ENCODE data around the gene KRTAP13-1. TPM values are rescaled to one million over a fixed set of nuclear protein-coding genes. Genes with fewer than 3 reads are reported as not detected.

Gene KRTAP13-1
- polyA plus RNA-seq = not detected

DNA sequence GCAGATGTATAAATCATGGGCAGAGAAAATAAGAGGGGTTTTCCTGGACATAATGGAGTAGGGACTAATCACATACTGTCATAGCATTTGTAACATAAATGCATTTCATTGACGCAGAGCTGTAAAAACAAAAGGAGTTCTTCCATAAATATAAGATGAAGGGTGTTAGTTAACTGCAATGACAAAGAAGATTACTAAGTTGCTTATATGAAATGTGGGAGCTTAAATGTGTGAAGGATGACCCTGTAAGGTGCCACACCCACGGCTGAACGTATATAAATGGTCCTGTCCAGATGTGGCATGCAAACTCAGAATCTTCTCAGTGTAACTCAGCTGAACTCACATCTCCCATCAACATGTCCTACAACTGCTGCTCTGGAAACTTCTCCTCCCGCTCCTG is at the start of gene KRTAP13-1:
TSS of gene KRTAP13-1 (plus strand) at position 301 of the 400 bp plus-strand sequence. CDS start at position 357, 56 bp downstream.
- 63 to 88% (median 78%) methylated on average over 4 of the region's 4 CpGs for WGBS, 3 donors
- no peak within 1 kb of the TSS for H3K27ac ChIP-seq (ENCODE audit: low read depth, low read length)

- no peak within 1 kb of the TSS for H3K27ac ChIP-seq (ENCODE audit: low read depth, low read length)
- WGBS, 3 donors = 76 to 88% (median 83%) methylated on average over 4 of the region's 4 CpGs
Measured at GRCh38 chr21:30348506-30348905, 47.3 kb upstream of the KRTAP13-1 start, which contains the start of gene KRTAP23-1. Gene KRTAP23-1, minus strand, starts transcription at chr21:30348606. Its CDS starts 0 bp downstream, at chr21:30348606.

DNA sequence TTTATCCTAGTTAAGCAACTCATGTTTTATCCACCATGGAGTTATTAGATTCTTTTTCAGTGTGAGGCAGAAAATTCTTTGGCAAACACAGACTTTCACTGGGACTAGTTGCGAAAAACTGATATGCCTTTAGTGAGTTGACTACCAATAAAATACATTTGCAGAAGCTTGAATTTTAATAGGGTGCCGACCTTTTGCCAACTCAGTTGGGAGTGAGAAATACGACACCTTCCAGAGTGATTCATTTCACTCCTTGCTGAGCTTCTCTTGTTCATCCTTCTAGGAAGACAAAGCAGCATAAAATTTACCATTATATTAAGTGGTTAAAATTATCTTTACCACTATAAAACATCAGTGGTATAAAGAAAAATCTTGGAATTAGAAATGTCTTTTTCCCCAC is 46.3 kb upstream of the KRTAP13-1 start:
- H3K27ac ChIP-seq (ENCODE audit: low read depth, low read length) = no peak overlapping the region
- WGBS, 3 donors = 34 to 40% (median 35%) methylated on average over 3 of the region's 3 CpGs

GRCh38 chr21:30351534-30351933 is 44.3 kb upstream of the KRTAP13-1 start:
- WGBS, 3 donors = 94 to 98% (median 96%) methylated on average over 1 of the region's 1 CpG

DNA sequence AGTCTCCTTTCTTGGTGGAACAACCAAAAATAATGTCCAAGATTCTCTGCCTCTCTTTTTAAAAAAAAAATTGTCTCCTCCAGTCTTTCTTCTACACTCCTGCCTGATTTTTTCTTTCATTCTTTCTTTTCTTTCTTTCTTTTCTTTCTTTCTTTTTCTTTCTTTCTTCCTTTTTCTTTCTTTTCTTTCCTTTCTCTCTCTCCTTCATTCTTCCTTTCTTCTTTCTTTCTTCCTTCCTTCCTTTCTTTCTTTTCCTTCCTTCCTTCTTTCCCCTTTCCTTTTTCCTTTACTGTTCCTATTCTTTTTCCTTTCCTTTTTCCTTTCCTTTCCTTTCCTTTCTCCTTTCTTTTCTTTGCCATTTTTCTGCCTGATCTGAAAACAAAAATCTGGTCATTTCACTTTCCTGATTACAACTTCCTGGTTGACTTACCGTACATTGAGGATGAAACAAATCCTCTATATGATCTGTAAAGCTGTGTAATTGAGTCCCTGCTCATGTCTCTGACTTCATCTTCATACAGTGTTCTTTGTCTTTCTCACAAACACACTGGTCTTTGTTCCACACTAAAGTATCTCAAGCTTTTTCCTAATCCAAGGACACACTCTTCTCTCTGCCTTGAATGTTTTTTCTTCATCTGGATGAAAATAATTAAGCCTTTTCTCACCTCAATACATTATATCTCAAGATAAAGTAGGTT is 41.4 kb upstream of the KRTAP13-1 start:
- no peak overlapping the region for H3K27ac ChIP-seq (ENCODE audit: low read depth, low read length)
- WGBS, 3 donors = 55 to 75% (median 75%) methylated on average over 1 of the region's 1 CpG

More at GRCh38 chr21:30351534-30351933, 44.3 kb upstream of the KRTAP13-1 start:
- no peak overlapping the region for H3K27ac ChIP-seq (ENCODE audit: low read depth, low read length)

- WGBS, 3 donors = 46 to 51% (median 49%) methylated on average over 3 of the region's 3 CpGs
- H3K27ac ChIP-seq (ENCODE audit: low read depth, low read length) = no peak overlapping the region
Measured at GRCh38 chr21:30355906-30356305, 39.9 kb upstream of the KRTAP13-1 start.

GRCh38 chr21:30372139-30372770 is 23.6 kb upstream of the KRTAP13-1 start, which contains the start of gene KRTAP13-2:
Gene KRTAP13-2, minus strand, starts transcription at chr21:30372271. Its CDS starts 58 bp downstream, at chr21:30372213.
- no peak within 1 kb of the TSS for H3K27ac ChIP-seq (ENCODE audit: low read depth, low read length)
- WGBS, 3 donors = 79 to 84% (median 81%) methylated on average over 5 of the region's 5 CpGs

DNA sequence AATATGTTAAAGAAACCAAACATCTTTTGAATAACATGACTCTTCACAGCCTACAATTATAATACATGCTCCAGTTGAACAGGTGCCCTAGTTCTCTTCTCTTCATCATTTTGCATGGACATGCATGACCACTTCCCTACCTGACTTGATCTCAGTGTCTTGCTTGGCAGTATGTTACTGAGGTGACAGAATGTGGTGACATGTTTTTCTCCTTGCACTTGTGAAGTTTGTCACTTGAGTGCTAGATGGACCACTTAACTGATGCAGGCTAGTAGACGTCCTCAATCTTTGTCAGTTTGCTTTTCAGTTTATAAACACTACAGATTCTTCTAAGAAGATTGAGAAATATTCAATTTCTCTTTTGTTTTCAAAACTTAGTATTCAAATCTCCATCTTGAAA is 13.6 kb upstream of the KRTAP13-1 start:
- 41 to 52% (median 48%) methylated on average over 1 of the region's 1 CpG for WGBS, 3 donors
- no peak overlapping the region for H3K27ac ChIP-seq (ENCODE audit: low read depth, low read length)

DNA sequence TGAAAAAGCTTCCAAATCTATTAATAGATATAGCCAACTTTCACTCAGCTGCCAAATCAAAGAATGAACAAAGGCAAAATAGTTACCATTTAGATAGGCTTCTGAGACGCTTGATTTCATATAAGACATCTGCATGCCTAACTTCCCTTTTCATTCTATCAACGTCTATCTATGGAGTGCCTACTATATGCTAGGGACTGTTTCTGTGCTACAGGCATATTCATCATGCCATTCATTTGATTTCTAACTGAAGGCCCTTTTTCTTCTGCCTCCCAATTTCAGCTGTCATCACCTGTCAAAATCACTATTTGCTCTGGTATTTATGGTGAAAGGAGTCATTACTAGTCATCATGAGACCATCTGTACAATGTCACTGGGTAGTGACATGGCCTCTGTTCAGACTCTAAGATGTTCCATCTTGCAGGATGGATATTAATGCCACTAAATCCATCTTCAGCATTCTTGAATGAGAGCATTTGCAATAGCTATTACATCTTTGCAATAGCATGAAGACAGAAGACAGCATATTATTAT is 4.3 kb upstream of the KRTAP13-1 start:
- H3K27ac ChIP-seq (ENCODE audit: low read depth, low read length) = no peak overlapping the region
- WGBS, 3 donors = 60 to 64% (median 63%) methylated on average over 2 of the region's 2 CpGs

DNA sequence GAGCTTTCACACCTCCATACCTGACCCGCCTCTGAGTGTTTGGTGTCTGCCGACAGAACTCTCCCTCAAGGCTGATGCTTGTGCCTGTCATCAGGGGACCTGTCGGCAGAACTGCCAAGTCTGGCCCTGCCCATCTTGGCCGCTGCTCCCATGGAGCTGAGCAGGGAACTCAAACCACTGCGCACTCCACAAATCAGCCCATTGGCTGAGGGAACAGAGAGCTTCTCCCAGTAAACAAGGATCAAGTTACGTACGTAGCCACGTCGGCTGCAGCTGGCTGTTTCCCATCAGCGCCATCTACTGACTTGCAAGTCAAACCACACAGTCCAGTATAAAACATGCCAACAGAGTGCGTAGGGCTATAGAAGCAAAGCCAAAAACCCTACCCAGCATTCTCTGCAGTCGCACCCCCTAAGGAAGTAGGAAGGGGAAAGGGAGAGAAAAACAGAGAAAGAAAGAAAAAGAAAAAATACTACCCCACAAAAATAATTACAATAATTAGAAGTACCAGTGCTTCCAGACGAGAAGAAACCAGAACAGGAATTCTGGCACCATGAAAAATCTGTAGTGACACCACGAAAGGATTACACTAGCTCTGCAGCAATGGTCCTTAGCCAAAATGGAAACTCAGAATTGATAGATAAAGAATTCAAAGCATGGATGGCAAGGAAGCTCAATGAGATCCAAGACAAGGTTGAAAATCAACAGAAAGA is 13.1 kb downstream of the KRTAP13-1 start:
- H3K27ac ChIP-seq (ENCODE audit: low read depth, low read length) = no peak overlapping the region
- 21 to 33% (median 24%) methylated on average over 14 of the region's 14 CpGs for WGBS, 3 donors

GRCh38 chr21:30415993-30416392 is 20.2 kb downstream of the KRTAP13-1 start:
- 74 to 84% (median 80%) methylated on average over 5 of the region's 5 CpGs for WGBS, 3 donors
- H3K27ac ChIP-seq (ENCODE audit: low read depth, low read length) = no peak overlapping the region

- no peak within 1 kb of the TSS for H3K27ac ChIP-seq (ENCODE audit: low read depth, low read length)
- WGBS, 3 donors = 74 to 82% (median 80%) methylated on average over 5 of the region's 5 CpGs
Measured at GRCh38 chr21:30425826-30426225, 30.0 kb downstream of the KRTAP13-1 start, which contains the start of gene KRTAP13-3. Gene KRTAP13-3, minus strand, starts transcription at chr21:30425926. Its CDS starts 14 bp downstream, at chr21:30425912.

DNA sequence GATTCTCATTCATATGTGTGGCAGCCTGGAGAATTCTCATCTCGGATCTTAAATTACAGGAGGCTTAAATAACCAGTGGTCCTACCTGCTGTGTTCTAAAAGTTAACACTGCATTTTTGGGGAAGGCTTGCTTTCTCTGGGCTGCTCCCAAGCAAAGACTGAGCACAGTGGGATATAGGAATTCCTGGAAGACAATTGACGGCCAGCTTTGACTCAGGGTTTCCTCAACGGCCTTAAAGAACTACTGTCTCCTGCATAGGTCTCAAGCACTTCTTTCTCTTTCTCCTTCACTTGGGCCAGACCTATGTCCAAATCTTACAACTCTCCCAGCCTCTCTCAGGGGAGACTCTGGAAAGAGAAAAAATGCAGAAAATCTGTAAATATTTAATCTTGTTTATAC is 30.9 kb downstream of the KRTAP13-1 start:
- H3K27ac ChIP-seq (ENCODE audit: low read depth, low read length) = no peak overlapping the region
- 38 to 68% (median 52%) methylated on average over 3 of the region's 3 CpGs for WGBS, 3 donors

GRCh38 chr21:30430170-30430655 is 34.4 kb downstream of the KRTAP13-1 start, which contains the start of gene KRTAP13-4:
Gene KRTAP13-4, plus strand, starts transcription at chr21:30430220. Its CDS starts 56 bp downstream, at chr21:30430276.
- H3K27ac ChIP-seq (ENCODE audit: low read depth, low read length) = no peak within 1 kb of the TSS
- WGBS, 3 donors = 74 to 88% (median 78%) methylated on average over 9 of the region's 9 CpGs

DNA sequence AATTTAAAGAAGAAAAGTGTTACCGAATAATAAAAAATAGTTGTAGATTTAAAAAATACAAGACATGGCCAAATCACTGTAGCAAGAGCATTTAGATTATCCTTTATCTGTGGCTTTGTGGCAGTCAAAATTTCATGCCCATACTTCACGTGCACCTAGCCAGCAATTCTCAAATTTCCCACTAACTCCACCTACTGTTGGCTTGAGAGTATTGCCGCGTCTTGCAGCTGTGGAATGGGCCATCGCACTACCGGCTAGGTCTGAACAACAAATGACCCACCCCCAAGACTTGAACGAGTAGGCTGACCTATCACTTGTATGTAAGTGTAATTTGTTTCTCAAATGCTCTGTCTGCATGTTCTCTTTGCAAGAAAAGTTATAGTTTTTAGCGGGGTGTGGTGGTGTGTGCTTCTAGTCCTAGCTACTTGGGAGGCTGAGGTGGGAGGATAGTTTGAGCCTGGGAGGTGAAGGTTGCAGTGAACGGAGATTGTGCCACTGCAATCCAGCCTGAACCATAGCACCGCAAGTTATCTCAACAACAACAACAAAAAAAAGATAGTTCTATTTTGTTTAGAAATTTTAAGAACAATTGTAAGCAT is 38.3 kb downstream of the KRTAP13-1 start:
- no peak overlapping the region for H3K27ac ChIP-seq (ENCODE audit: low read depth, low read length)
- whole genome bisulfite sequencing, 3 donors = 30 to 36% (median 36%) methylated on average over 10 of the region's 10 CpGs

DNA sequence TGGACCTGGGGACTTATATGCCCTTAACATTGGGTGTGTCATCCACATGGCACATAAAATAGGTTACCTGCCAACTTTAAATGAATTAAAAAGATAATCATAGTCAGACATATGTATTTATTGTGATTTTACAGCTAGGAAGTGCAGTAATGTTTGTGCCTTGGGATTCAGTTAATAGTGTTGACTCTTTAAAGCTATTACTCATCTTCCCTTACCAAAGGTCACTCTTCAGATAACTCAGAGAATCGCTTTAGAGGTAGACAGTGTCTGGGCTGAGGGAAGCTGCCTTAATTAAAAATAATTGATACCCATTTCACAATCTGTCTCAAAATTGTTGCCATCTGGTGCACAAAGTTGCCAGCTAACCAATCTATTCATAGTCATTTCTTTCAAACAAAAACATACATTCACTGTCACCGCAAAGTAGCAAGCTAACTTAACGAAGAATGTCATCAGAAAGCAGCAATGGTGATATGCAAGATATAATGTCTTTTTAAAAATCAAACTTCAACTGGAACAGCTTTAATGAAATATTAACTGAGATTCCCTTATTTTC is 41.3 kb downstream of the KRTAP13-1 start:
- WGBS, 3 donors = 47 to 78% (median 77%) methylated on average over 3 of the region's 3 CpGs
- no peak overlapping the region for H3K27ac ChIP-seq (ENCODE audit: low read depth, low read length)

GRCh38 chr21:30439975-30440374 is 44.1 kb downstream of the KRTAP13-1 start, which contains the start of gene KRTAP15-1:
Gene KRTAP15-1, plus strand, starts transcription at chr21:30440275. Its CDS starts 53 bp downstream, at chr21:30440328.
- WGBS, 3 donors = 88 to 95% (median 93%) methylated on average over 5 of the region's 5 CpGs

GRCh38 chr21:30443226-30443625 is 47.4 kb downstream of the KRTAP13-1 start:
- H3K27ac ChIP-seq (ENCODE audit: low read depth, low read length) = no peak overlapping the region

More at GRCh38 chr21:30439975-30440374, 44.1 kb downstream of the KRTAP13-1 start, which contains the start of gene KRTAP15-1:
- H3K27ac ChIP-seq (ENCODE audit: low read depth, low read length) = no peak within 1 kb of the TSS

Data from adipose tissue (tissue), 3 donors.